GM19099 (cell line): ENCODE results near the gene TEAD1.

ENCODE experiments used
- POLR2A ChIP-seq: IDR thresholded peaks from 3 replicates; pipeline ENCODE4 v1.6.1; 2011; ENCODE audit warnings: low read depth; ENCODE audit not compliant: insufficient read length; ENCODE audit errors: extremely low read depth

The TEAD1 gene

GRCh38 chr11:12673924-12674570 is at the start of gene TEAD1:
Gene TEAD1 (plus strand): TSS chr11:12674421.
- no peak for TF ChIP-seq POLR2A

GRCh38 chr11:12624595-12624994 is 49.6 kb upstream of the TEAD1 start:
- no peak for TF ChIP-seq POLR2A

GRCh38 chr11:12625438-12626071 is 48.7 kb upstream of the TEAD1 start:
- no peak for TF ChIP-seq POLR2A

- no peak for TF ChIP-seq POLR2A
Measured at GRCh38 chr11:12626616-12627015, 47.6 kb upstream of the TEAD1 start.

GRCh38 chr11:12628314-12628713 is 45.9 kb upstream of the TEAD1 start:
- TF ChIP-seq POLR2A, result no peak

- no peak for TF ChIP-seq POLR2A
Measured at GRCh38 chr11:12629601-12630313, 44.5 kb upstream of the TEAD1 start.

- TF ChIP-seq POLR2A, result no peak
Measured at GRCh38 chr11:12631651-12632050, 42.6 kb upstream of the TEAD1 start.

GRCh38 chr11:12634329-12634728 is 39.9 kb upstream of the TEAD1 start:
- TF ChIP-seq POLR2A, result no peak

GRCh38 chr11:12636871-12637410 is 37.3 kb upstream of the TEAD1 start:
- TF ChIP-seq POLR2A, result no peak

- no peak for TF ChIP-seq POLR2A
Measured at GRCh38 chr11:12639388-12639787, 34.8 kb upstream of the TEAD1 start.

- no peak for TF ChIP-seq POLR2A
Measured at GRCh38 chr11:12640355-12640754, 33.9 kb upstream of the TEAD1 start.

- no peak for TF ChIP-seq POLR2A
Measured at GRCh38 chr11:12640926-12641849, 33.0 kb upstream of the TEAD1 start.

- no peak for TF ChIP-seq POLR2A
Measured at GRCh38 chr11:12642040-12642439, 32.2 kb upstream of the TEAD1 start.

GRCh38 chr11:12642806-12643428 is 31.3 kb upstream of the TEAD1 start:
- no peak for TF ChIP-seq POLR2A

GRCh38 chr11:12646478-12646877 is 27.7 kb upstream of the TEAD1 start:
- no peak for TF ChIP-seq POLR2A

- no peak for TF ChIP-seq POLR2A
Measured at GRCh38 chr11:12653729-12654128, 20.5 kb upstream of the TEAD1 start.
